Uterus (tissue), 2 donors: Measurements from ENCODE around the gene TOM1.

Source experiments
- POLR2A ChIP-seq, 2 donors: fragments of 450-650 bp; IDR thresholded peaks; one replicate each; pipeline ENCODE4 v1.6.1; 2016; ENCODE audit warnings: antibody characterized with exemption in 2 of 2, mild to moderate bottlenecking in 1 of 2, moderate library complexity in 1 of 2
- TF ChIP-seq, protein P1 (sequence below), 4 experiments: fragments of 200-600 bp in 2 of 4; fragments of 450-650 bp in 2 of 4; sonication (generic) in 2 of 4; IDR thresholded peaks; one replicate each; pipeline ENCODE4 v1.5.1; 2016 to 2019; ENCODE audit warnings: antibody characterized with exemption in 4 of 4, mild to moderate bottlenecking in 2 of 4, moderate library complexity in 1 of 4

GRCh38 chr22:35361001-35361558, 61.4 kb downstream of the TOM1 start:
- TF ChIP-seq, protein P1, sequence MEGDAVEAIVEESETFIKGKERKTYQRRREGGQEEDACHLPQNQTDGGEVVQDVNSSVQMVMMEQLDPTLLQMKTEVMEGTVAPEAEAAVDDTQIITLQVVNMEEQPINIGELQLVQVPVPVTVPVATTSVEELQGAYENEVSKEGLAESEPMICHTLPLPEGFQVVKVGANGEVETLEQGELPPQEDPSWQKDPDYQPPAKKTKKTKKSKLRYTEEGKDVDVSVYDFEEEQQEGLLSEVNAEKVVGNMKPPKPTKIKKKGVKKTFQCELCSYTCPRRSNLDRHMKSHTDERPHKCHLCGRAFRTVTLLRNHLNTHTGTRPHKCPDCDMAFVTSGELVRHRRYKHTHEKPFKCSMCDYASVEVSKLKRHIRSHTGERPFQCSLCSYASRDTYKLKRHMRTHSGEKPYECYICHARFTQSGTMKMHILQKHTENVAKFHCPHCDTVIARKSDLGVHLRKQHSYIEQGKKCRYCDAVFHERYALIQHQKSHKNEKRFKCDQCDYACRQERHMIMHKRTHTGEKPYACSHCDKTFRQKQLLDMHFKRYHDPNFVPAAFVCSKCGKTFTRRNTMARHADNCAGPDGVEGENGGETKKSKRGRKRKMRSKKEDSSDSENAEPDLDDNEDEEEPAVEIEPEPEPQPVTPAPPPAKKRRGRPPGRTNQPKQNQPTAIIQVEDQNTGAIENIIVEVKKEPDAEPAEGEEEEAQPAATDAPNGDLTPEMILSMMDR (IDR thresholded peaks at IDR 0.05), result no peak
- no peak for TF ChIP-seq POLR2A (IDR thresholded peaks at IDR 0.05)
